Measurements from ENCODE around the gene FMO2. TPM values are rescaled to one million over a fixed set of nuclear protein-coding genes. Genes with fewer than 3 reads are reported as not detected.

FMO2 gene, protein sequence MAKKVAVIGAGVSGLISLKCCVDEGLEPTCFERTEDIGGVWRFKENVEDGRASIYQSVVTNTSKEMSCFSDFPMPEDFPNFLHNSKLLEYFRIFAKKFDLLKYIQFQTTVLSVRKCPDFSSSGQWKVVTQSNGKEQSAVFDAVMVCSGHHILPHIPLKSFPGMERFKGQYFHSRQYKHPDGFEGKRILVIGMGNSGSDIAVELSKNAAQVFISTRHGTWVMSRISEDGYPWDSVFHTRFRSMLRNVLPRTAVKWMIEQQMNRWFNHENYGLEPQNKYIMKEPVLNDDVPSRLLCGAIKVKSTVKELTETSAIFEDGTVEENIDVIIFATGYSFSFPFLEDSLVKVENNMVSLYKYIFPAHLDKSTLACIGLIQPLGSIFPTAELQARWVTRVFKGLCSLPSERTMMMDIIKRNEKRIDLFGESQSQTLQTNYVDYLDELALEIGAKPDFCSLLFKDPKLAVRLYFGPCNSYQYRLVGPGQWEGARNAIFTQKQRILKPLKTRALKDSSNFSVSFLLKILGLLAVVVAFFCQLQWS
- not detected for total RNA-seq (ENCODE audit: unreplicated experiment)
- long read RNA-seq, result 0 reads

DNA sequence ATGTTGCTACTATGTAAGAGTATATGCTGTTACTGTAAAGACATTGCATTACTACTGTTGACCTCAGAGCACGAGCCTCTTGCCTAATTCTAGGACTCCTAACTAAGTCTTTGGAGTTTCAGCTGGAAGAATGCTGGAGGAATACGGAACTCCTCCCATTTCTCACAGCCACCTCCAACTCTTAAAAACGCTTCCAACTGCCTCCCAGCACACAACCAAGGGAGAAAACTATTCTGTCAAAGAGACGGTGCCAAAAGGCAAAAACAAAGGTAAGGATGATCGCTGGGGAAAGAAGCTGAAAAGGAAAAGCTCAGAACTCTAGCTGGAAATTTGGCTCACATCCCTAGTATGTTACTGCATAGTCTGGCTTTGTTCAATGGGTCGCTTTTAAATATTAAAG is at the start of gene FMO2:
Gene FMO2, plus strand, starts transcription at position 210 of the 400 bp plus-strand sequence. CDS start 414 bp downstream, outside the sequence.
- DNase-seq (ENCODE audit: low spot score), result no peak
- H3K4me3 Mint-ChIP-seq (ENCODE audit: unreplicated experiment), result no peak within 1 kb of the TSS

DNA sequence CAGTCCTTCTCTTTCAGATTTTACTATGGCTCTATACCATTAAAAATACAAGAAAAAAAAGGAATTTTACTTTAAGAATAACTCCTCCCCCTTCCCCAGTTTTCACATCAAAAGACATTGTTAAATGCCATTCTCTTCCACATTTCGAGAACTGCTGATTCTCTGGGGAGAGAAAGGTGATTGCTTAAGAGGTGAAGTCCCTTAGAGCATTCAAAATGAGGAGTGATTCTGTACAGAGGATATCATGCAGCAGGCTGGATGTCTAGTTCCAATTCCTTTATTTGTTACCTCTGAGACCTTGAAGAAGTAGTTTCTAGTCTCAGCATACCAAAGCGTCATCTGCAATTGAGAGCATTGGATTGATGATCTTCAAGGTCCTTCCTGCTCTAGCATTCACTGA is 47.5 kb upstream of the FMO2 start:
- Mint-ChIP-seq H3K4me1 (ENCODE audit: unreplicated experiment) (peaks cover 2% of the 10 kb centered on the region), H3K4me3 (ENCODE audit: unreplicated experiment) (no peak overlapping the region), H3K9me3 (ENCODE audit: unreplicated experiment) (no peaks in the 10 kb centered on the region), H3K27me3 (ENCODE audit: unreplicated experiment) (no peaks in the 10 kb centered on the region), H3K27ac (ENCODE audit: unreplicated experiment) (no peak overlapping the region), H3K36me3 (ENCODE audit: low read depth, unreplicated experiment) (no peaks in the 10 kb centered on the region)
- TF ChIP-seq, protein P1, sequence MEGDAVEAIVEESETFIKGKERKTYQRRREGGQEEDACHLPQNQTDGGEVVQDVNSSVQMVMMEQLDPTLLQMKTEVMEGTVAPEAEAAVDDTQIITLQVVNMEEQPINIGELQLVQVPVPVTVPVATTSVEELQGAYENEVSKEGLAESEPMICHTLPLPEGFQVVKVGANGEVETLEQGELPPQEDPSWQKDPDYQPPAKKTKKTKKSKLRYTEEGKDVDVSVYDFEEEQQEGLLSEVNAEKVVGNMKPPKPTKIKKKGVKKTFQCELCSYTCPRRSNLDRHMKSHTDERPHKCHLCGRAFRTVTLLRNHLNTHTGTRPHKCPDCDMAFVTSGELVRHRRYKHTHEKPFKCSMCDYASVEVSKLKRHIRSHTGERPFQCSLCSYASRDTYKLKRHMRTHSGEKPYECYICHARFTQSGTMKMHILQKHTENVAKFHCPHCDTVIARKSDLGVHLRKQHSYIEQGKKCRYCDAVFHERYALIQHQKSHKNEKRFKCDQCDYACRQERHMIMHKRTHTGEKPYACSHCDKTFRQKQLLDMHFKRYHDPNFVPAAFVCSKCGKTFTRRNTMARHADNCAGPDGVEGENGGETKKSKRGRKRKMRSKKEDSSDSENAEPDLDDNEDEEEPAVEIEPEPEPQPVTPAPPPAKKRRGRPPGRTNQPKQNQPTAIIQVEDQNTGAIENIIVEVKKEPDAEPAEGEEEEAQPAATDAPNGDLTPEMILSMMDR (IDR thresholded peaks at IDR 0.05; ENCODE audit: unreplicated experiment), result no peak
- DNase-seq (ENCODE audit: low spot score), result no peak

More for the DNA sequence above, at the start of gene FMO2:
- no peak within 1 kb of the TSS for H3K27ac Mint-ChIP-seq (ENCODE audit: unreplicated experiment)
- H3K36me3 Mint-ChIP-seq (ENCODE audit: low read depth, unreplicated experiment), result no peaks in the 10 kb centered on the region
- TF ChIP-seq, protein P1 (IDR thresholded peaks at IDR 0.05; ENCODE audit: unreplicated experiment), result no peak
- no peaks in the 10 kb centered on the region for H3K27me3 Mint-ChIP-seq (ENCODE audit: unreplicated experiment)
- no peaks in the 10 kb centered on the region for H3K9me3 Mint-ChIP-seq (ENCODE audit: unreplicated experiment)
- H3K4me1 Mint-ChIP-seq (ENCODE audit: unreplicated experiment), result no peaks in the 10 kb centered on the region

DNA sequence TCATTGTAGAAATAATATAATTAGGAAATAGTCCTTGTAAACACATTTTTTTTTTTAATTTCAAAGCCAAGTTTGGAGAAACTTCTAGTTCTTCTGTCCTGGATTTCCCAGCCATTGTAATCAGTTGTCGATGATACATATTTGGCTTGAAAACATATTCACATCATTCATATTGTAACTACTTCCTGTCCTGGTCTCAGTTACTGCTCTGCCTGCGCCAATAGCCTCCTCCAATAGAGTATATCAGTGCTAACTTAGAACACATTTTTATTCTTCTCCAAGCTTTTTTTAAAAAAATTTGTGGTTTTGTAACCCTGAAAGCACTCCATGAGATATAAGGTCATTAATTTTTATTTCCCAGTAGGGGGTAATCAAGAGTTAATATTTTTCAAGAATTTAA is 46.1 kb upstream of the FMO2 start:
- TF ChIP-seq, protein P1 (IDR thresholded peaks at IDR 0.05; ENCODE audit: unreplicated experiment), result no peak
- H3K4me1 Mint-ChIP-seq (ENCODE audit: unreplicated experiment), result peaks cover 2% of the 10 kb centered on the region
- no peak overlapping the region for H3K4me3 Mint-ChIP-seq (ENCODE audit: unreplicated experiment)
- no peaks in the 10 kb centered on the region for H3K36me3 Mint-ChIP-seq (ENCODE audit: low read depth, unreplicated experiment)
- H3K27ac Mint-ChIP-seq (ENCODE audit: unreplicated experiment), result no peak overlapping the region
- no peaks in the 10 kb centered on the region for H3K27me3 Mint-ChIP-seq (ENCODE audit: unreplicated experiment)
- no peak for DNase-seq (ENCODE audit: low spot score)
- no peaks in the 10 kb centered on the region for H3K9me3 Mint-ChIP-seq (ENCODE audit: unreplicated experiment)

DNA sequence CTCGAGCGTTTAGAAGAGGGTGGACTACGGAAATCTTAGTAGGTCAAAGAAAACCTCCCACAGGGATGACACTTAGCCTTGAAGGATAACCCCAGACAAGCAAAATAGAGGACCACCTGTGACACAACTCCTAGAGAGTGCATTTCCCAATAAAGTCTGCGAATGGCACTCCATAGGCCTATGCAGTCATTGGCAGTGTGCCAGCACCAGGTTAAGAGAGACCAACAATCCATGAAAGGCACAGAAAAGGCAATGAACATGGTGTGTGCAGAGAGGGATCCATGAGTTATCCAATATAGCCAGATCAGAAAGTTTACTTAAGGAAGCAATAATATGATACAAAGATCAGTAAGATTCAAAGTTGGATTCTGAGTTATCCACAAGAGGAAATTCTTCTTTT is 45.2 kb upstream of the FMO2 start:
- Mint-ChIP-seq H3K27ac (ENCODE audit: unreplicated experiment) (no peak overlapping the region), H3K27me3 (ENCODE audit: unreplicated experiment) (no peaks in the 10 kb centered on the region), H3K9me3 (ENCODE audit: unreplicated experiment) (no peaks in the 10 kb centered on the region), H3K4me3 (ENCODE audit: unreplicated experiment) (no peak overlapping the region), H3K4me1 (ENCODE audit: unreplicated experiment) (peaks cover 2% of the 10 kb centered on the region), H3K36me3 (ENCODE audit: low read depth, unreplicated experiment) (no peaks in the 10 kb centered on the region)
- DNase-seq (ENCODE audit: low spot score), result no peak
- TF ChIP-seq, protein P1 (IDR thresholded peaks at IDR 0.05; ENCODE audit: unreplicated experiment), result no peak

DNA sequence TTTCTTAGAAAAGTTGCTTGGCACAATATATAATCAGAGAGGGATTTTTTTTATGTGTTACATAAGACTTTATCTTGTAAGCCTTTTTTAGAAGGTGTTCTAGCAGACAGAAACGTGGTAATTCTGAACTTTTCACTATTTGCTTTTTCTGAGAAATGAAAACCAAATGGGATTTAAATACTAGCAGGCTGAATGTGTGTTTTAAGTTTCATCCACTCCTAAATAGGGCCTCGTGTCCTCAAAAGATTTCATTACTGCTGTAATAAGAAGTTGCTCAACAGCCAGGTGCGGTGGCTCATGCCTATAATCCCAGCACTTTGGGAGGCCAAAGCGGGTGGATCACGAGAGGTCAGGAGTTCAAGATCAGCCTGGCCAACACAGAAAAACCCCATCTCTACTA is 44.7 kb upstream of the FMO2 start:
- peaks cover 2% of the 10 kb centered on the region for H3K4me1 Mint-ChIP-seq (ENCODE audit: unreplicated experiment)
- TF ChIP-seq, protein P1 (IDR thresholded peaks at IDR 0.05; ENCODE audit: unreplicated experiment), result no peak
- no peaks in the 10 kb centered on the region for H3K36me3 Mint-ChIP-seq (ENCODE audit: low read depth, unreplicated experiment)
- no peak for DNase-seq (ENCODE audit: low spot score)
- no peak overlapping the region for H3K27ac Mint-ChIP-seq (ENCODE audit: unreplicated experiment)
- H3K9me3 Mint-ChIP-seq (ENCODE audit: unreplicated experiment), result no peaks in the 10 kb centered on the region
- H3K27me3 Mint-ChIP-seq (ENCODE audit: unreplicated experiment), result no peaks in the 10 kb centered on the region
- no peak overlapping the region for H3K4me3 Mint-ChIP-seq (ENCODE audit: unreplicated experiment)

All from endothelial cell (in vitro differentiated cells).